Stimulated activated CD4-positive, alpha-beta T cell treated with anti-CD3 and anti-CD28 coated beads, Interleukin-4, amount 100 ng/mL, for 1 hour (primary cell): ENCODE results near the gene LRFN2.

Experiments
- DNase-seq: peaks from one replicate; pipeline ENCODE4 v3.0.0-alpha.2; 2020

Gene LRFN2

GRCh38 chr6:40362859-40363258 is 224.3 kb downstream of the LRFN2 start:
- no peak for DNase-seq

DNA sequence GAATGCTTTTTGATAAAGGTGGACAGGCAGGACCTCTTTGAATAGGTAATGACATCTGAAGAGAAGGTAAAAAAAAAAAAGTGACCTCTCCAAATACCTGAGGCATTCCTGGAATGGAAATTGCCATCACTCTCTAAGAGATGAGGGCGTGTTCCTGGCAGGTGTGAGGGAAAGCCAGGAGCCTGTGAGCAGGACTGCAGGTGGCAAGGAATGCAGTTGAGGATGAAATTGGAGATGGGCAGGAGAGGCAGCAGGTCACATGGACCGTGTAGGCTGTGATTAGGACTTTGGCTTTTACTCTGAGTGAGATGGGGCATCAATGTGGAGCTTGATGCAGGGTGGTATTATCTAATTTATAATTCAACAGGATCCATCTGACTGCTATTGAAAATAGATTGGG is 227.4 kb downstream of the LRFN2 start:
- DNase-seq = no peak

DNA sequence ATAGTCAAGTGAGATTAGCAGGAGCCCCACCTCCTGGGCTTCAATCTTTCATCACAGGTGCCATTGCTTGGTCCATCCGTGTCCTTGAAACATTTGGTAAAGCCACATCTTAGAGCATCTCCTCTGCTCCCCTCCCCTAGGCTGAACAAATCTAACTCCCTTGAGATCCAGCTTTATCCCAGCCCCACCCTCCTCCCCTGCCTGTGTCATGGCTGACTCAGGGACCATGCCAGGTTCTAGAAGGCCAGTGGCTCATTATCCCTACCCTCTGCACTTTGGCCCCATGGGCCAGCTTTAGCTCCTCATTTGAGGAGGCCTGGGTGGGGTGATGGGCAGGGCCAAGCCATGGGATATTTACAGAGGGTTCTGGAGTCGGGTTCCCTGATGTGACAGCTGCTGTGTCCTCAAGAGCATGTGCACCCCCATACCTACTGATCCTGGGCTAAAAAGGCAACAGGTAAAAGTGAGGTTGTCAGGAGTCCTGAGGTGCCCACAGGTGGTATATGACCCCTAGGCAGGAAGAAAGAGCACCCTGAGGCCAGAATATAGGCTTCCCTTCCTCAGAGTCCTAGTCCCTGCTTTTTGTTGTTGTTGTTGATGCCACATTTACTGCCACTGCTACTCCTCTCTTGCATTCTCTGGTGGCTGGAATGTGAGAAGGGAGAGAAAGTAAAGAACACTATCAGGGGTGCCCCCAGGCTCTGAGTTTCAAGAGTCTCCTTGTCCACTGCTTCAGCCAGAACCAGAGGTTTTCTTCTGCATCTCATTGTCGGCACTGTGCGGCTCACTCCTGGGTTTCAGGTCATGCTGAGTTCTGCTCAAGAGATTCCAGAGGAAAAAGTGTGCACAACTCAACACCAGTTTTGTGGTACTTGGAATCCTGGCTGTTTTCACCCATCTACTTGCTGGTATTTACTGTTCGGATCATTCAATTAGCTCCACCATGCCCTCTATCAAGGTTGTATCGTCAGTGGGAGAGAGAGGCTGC is 228.4 kb downstream of the LRFN2 start:
- no peak for DNase-seq

DNA sequence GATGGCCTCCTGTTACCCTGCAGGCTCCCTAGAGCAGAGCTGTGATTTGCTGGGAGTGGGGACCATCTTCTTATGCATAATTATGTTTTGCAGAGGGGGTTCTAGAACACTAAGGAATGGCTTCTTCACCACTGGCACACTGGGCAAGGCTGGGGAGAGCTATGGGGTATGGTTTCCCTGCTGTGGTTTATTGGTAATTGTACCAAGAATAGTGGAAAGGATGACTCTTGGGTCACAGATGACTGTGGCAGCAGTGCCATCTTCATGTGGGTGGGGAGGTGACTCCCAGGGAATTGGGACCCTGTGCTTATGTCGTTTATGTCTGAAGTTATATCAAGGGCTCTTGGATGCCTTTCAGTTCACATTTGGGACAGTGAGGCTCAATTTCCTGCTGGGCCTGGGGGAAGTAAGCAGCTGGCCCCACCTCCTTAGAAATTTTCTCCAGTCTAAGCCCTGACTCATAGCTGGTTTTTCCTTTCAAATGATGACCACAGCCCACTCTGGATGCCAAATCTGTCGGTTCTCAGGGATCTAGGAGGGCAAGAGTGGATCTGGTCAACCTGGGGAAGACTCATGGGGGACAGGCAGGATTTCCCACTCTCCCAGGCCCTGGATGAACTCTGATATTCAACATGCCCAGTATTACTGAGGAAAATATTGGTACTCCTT is 230.8 kb downstream of the LRFN2 start:
- DNase-seq = no peak

DNA sequence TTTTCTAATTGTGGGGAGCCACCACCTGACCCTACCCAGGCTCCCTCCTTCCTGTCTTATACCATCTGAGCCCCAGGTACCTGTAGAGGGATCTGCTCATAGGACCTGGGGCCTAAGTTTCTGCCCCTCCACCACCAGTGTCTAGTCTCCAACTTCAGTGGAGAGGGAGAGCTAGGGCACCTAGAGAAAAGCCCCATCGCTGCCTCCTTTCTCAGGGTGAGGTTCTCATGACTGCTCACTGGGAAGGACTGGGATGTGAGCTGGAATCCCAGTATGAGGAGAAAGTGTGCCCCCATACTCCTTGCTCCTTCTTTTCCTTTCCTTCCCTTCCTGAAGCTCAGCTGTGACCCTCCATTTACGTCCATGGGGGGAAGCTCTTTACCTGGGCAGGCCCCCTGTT is 231.6 kb downstream of the LRFN2 start:
- no peak for DNase-seq

- no peak for DNase-seq
Measured at GRCh38 chr6:40355066-40355465, 232.1 kb downstream of the LRFN2 start.

DNA sequence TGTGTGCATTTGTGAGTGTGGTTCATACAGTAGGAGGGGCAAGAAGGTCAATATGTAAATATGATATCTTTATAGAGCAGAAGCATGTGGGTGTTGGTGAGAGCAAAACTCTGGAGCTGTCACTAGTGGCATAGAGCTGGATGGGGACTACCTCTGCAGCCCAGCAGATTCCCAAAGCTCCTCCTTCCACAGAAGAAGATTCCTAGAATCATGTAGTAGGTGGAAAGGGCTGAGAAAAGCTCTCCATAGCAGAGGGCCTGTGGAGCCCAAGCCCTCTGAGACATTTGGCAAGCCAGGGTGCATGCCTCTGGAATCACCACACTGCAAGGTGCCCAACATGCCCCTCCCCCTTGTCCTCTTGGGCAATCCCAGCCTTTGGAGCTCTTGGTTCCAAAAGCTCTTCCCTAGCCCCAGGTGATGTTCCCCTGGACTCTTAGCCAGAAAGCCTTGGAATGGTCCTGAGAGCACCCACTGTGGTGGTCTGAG is 233.2 kb downstream of the LRFN2 start:
- DNase-seq = no peak

- no peak for DNase-seq
Measured at GRCh38 chr6:40353197-40353966, 233.8 kb downstream of the LRFN2 start.

DNA sequence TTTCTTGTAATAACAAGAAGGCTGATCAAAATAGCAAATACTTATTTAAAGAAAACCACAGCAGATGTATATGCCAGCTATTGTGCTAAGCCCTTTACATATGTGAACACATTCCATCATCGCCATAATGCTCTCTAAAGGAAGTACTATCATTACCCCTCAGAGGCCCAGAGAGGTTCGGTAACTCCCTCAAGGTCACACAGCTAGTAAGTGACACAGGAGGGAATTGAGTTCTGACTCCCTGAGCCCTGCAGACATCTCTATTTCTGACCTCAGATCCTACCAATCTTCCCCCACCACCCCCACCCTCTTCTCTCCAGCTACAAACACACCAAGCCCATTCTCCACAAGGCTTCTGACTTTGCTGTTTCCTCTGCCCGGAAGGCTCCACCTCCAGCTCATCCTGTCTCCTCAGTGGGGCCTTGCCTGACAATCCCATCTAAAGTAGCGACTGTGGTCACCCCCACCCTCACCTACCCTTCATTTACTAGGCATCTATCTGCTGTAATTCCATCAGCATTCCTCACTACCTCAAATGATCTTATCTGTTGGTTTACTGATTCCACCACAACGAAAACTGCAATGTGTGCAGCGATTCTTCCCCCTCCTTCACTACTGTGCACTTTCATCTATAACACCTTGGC is 234.5 kb downstream of the LRFN2 start:
- no peak for DNase-seq

GRCh38 chr6:40352006-40352405 is 235.2 kb downstream of the LRFN2 start:
- DNase-seq = no peak

GRCh38 chr6:40350747-40351217 is 236.4 kb downstream of the LRFN2 start:
- no peak for DNase-seq

- no peak for DNase-seq
Measured at GRCh38 chr6:40349901-40350746, 237.0 kb downstream of the LRFN2 start.

GRCh38 chr6:40349123-40349900 is 237.9 kb downstream of the LRFN2 start:
- DNase-seq = no peak

- DNase-seq = no peak
Measured at GRCh38 chr6:40348591-40348990, 238.6 kb downstream of the LRFN2 start.

- DNase-seq = no peak
Measured at GRCh38 chr6:40347571-40348011, 239.6 kb downstream of the LRFN2 start.

- DNase-seq = no peak
Measured at GRCh38 chr6:40346246-40346645, 240.9 kb downstream of the LRFN2 start.

- no peak for DNase-seq
Measured at GRCh38 chr6:40344566-40345167, 242.5 kb downstream of the LRFN2 start.

- DNase-seq = no peak
Measured at GRCh38 chr6:40343877-40344565, 243.1 kb downstream of the LRFN2 start.

DNA sequence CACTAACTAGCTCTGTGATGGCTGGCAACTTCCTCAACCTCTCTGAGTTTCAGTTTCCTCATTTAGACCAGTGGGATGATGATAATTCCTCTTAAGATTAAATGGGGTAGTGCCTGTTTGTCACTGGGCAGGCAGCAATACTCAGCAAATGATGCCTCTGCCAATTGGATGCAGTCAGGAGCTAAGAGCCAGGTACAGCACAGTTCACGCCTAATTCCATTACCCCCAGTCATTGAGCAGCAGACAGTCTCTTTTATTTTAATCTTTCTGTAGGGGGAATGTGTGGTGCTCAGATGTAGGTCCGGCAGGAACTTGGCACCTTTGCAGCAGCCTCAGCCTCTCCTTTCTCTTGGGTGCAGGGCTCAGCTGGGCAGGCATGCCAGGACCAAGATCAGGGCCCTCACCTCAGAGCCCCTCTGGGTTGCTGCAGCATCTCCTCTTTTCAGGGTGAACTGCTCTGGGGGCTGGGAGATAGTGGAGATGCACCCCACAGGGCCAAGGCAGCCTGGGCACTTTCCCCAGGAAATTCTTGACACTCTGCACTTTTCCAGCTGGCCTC is 243.8 kb downstream of the LRFN2 start:
- DNase-seq = no peak
